Measurements from ENCODE around the gene ALKBH7.

Gene ALKBH7

DNA sequence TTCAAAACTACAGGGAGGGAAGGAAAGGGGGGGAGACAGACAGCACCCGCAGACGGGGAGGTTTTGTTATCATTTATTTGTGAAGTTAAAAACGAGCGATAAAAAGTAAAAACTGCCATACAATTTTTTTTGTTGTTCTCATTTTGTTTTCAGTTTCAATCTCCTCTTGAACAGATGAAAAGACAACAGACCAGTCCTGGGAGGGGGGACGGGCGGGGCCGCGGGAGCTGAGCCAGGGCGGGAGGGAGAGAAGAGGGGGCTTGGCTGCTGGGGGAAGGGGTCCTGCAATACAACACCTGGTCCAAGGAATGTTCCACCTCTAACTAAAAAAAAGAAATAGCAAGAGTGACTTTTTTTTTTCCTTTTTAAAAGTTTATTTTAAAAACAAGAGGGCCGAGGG, 40.7 kb downstream of the ALKBH7 start:
- TF ChIP-seq CTCF (conservative IDR thresholded peaks at IDR 0.05; ENCODE audit: control insufficient read depth, insufficient read depth, low read depth, low read length): no peak
- H3K4me3 ChIP-seq (ENCODE audit: control insufficient read depth, low read depth, low read length): no peak overlapping the region
- no peak for DNase-seq (ENCODE audit: low read depth)

DNA sequence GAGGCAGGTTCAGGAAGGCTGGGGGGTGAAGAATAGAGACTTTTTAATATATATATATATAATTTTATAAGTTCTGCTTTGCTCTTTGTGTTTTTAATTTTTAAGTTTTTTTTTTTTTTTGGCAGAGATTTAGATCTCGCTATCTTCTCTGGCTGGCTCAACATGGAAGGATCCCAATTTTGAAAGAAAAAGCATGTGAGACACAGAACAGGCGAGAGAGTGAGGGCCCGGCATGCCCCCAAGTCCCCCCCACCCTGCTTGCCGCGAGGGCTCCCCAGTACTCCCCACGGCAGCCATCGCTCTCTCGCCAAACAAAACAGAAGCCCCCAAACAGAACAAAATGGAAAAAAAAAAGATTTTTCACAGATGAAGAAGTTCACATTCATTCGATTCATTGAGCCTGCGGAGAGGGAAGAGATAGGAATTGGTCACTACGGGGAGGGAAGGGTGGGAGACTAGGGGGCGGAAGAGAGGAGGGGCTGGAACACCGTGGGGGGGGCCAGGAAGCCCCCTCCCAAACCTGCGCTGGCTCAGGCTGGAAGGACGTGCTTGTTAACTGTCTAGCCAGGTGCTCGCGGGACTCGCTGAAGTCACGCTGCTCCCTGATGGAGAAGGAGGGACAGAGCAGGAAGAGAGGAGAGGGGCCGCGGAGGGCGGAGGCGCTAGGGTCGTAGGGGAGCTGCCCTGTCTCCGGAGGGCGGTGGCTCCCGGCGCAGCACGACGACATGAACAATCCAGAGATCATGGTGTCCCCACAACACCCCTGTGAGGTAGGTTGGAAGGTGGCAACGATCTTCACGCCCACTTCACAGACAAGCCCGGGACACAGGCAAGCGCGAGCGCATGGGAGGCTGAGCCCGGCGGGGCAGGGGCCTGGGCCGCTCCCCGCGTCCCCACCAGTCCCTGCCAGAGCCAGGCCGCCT, 41.4 kb downstream of the ALKBH7 start:
- no peak overlapping the region for H3K4me3 ChIP-seq (ENCODE audit: control insufficient read depth, low read depth, low read length)
- TF ChIP-seq CTCF (conservative IDR thresholded peaks at IDR 0.05; ENCODE audit: control insufficient read depth, insufficient read depth, low read depth, low read length): no peak
- no peak for DNase-seq (ENCODE audit: low read depth)

- no peak for DNase-seq (ENCODE audit: low read depth)
- H3K4me3 ChIP-seq (ENCODE audit: control insufficient read depth, low read depth, low read length): no peak overlapping the region
- no peak for TF ChIP-seq CTCF (conservative IDR thresholded peaks at IDR 0.05; ENCODE audit: control insufficient read depth, insufficient read depth, low read depth, low read length)
Measured at GRCh38 chr19:6414793-6415590, 42.4 kb downstream of the ALKBH7 start.

DNA sequence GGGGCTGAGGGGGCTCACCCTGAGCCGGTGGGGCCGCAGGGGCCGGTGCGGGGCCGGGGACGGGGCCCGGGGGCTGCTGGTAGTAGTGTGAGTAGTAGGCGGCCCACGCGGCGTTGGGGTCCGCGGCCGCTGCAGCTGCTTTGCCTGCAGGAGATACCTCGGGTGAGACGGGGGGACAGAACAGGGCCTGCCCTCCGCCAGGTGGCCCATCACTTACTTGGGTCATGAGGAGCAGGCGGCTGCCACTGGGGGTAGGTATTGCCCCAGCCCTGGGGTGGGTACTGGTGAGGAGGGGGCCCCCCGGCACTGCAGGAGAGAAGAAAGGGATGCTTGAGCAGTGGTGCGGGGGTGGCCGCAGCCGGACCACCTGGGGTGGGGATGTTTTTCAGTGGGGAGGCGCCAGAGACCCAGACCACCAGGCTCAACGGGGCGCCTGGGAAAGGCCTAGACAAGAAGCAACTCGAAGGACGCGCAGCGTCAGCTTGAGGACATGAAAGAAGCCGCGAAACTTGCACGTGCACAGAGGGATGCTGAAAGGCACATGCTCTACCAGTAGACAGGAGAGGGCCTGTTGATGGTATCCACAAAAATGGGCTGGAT, 43.1 kb downstream of the ALKBH7 start:
- no peak for TF ChIP-seq CTCF (conservative IDR thresholded peaks at IDR 0.05; ENCODE audit: control insufficient read depth, insufficient read depth, low read depth, low read length)
- no peak for DNase-seq (ENCODE audit: low read depth)
- H3K4me3 ChIP-seq (ENCODE audit: control insufficient read depth, low read depth, low read length): no peak overlapping the region

GRCh38 chr19:6416658-6417405, 44.2 kb downstream of the ALKBH7 start:
- DNase-seq (ENCODE audit: low read depth): no peak
- no peak for TF ChIP-seq CTCF (conservative IDR thresholded peaks at IDR 0.05; ENCODE audit: control insufficient read depth, insufficient read depth, low read depth, low read length)

More at GRCh38 chr19:6416658-6417405, 44.2 kb downstream of the ALKBH7 start:
- H3K4me3 ChIP-seq (ENCODE audit: control insufficient read depth, low read depth, low read length): no peak overlapping the region
